Mucosa of descending colon (tissue), 3 donors: Measurements from ENCODE around the gene MEGF6. TPM values are rescaled to one million over a fixed set of nuclear protein-coding genes. Genes with fewer than 3 reads are reported as not detected.

Experiments used
- ATAC-seq: fragments of 200-7000 bp; cut with Tn5 transposase; one replicate; pipeline ENCODE4 v1.9.1; 2020; ENCODE audit warnings: mild to moderate bottlenecking, moderate library complexity
- DNase-seq, 3 donors: peaks; one replicate each; pipeline ENCODE4 v3.0.0-alpha.2; 2020
- H3K36me3 ChIP-seq: fragments of 200-600 bp; one replicate; pipeline ENCODE4 v1.8.0; 2021; ENCODE audit warnings: low read depth, mild to moderate bottlenecking
- H3K4me1 ChIP-seq: fragments of 200-600 bp; one replicate; pipeline ENCODE4 v1.8.0; 2021; ENCODE audit warnings: low read depth, mild to moderate bottlenecking
- H3K4me3 ChIP-seq: fragments of 200-600 bp; one replicate; pipeline ENCODE4 v1.8.0; 2021; ENCODE audit warnings: mild to moderate bottlenecking
- H3K9me3 ChIP-seq: fragments of 200-600 bp; one replicate; pipeline ENCODE4 v1.8.0; 2021; ENCODE audit warnings: mild to moderate bottlenecking
- CTCF ChIP-seq: fragments of 200-600 bp; IDR thresholded peaks from one replicate; pipeline ENCODE4 v1.8.0; 2022; ENCODE audit warnings: antibody characterized with exemption, mild to moderate bottlenecking
- intact Hi-C, 2 donors: fragments of 100-400 bp; cut with DNase I in 1 of 2; cut with micrococcal nuclease in 1 of 2; formaldehyde crosslinking; loops; one replicate each; pipeline versions ENCODE4 v1.11.0 to v1.11.1; 2022; cut with DNase I, micrococcal nuclease
- total RNA-seq, 3 donors: library from RNA; stranded (reverse); fragmentation: NEBNext Ultra II Directional in 2 of 3; extraction: Animal tissue kit (Norgen Biotek cat#: 25700) in 2 of 3; gene quantifications; one replicate each; pipeline versions ENCODE4 v1.2.1 to v1.2.4, GENCODE V29; 2021 to 2023
- donor health status: DM: no; HTN: no; CAD: no; lungs with moderate emphysema.
- donor health status: DM: no; HTN: no; CAD: no.
- donor health status: DM: no; HTN: yes; CAD: no.

The MEGF6 gene
- total RNA-seq, 3 donors from 2014 or later = 6.2 to 12.2 (median 8.5) TPM

- no peak for ATAC-seq
- Histone ChIP-seq H3K4me1 (no peaks in the 10 kb centered on the region), H3K4me3 (no peak overlapping the region), H3K9me3 (no peaks in the 10 kb centered on the region), H3K36me3 (no peaks in the 10 kb centered on the region)
- intact Hi-C loops = no loop called here
- no peak for TF ChIP-seq CTCF
- DNase-seq = no peak
Measured at GRCh38 chr1:3498246-3498930, 112.9 kb downstream of the MEGF6 start.

GRCh38 chr1:3497521-3497920 is 113.8 kb downstream of the MEGF6 start:
- Histone ChIP-seq H3K9me3 (no peaks in the 10 kb centered on the region), H3K4me3 (no peak overlapping the region), H3K36me3 (no peaks in the 10 kb centered on the region), H3K4me1 (no peaks in the 10 kb centered on the region)
- ATAC-seq (no peak), DNase-seq (no peak)
- intact Hi-C loops = no loop called here
- no peak for TF ChIP-seq CTCF

- Histone ChIP-seq H3K36me3 (no peaks in the 10 kb centered on the region), H3K4me3 (no peak overlapping the region)
- no peak for TF ChIP-seq CTCF
Measured at GRCh38 chr1:3496916-3497315, 114.4 kb downstream of the MEGF6 start.

GRCh38 chr1:3495776-3496745 is 115.2 kb downstream of the MEGF6 start:
- intact Hi-C loops = no loop called here
- no peak for ATAC-seq
- no peak for DNase-seq
- H3K4me3 ChIP-seq = no peak overlapping the region
- H3K4me1 ChIP-seq = peaks cover 2% of the 10 kb centered on the region
- H3K9me3 ChIP-seq = no peaks in the 10 kb centered on the region
- H3K36me3 ChIP-seq = no peaks in the 10 kb centered on the region
- no peak for TF ChIP-seq CTCF

More at GRCh38 chr1:3496916-3497315, 114.4 kb downstream of the MEGF6 start:
- DNase-seq (no peak), ATAC-seq (no peak)
- H3K4me1 ChIP-seq = no peaks in the 10 kb centered on the region
- intact Hi-C loops = no loop called here
- H3K9me3 ChIP-seq = no peaks in the 10 kb centered on the region

- intact Hi-C loops = loop anchor here in 1 of 2 donors (5.0 kb wide), 1 partner anchor 123 kb away; no protein-coding TSS in a partner anchor
- DNase-seq (no peak), ATAC-seq (no peak)
- no peak for TF ChIP-seq CTCF
- Histone ChIP-seq H3K4me3 (no peak overlapping the region), H3K9me3 (no peaks in the 10 kb centered on the region), H3K36me3 (no peaks in the 10 kb centered on the region), H3K4me1 (peaks cover 2% of the 10 kb centered on the region)
Measured at GRCh38 chr1:3494321-3495308, 116.7 kb downstream of the MEGF6 start.
